ENCODE data around the gene BPHL. TPM values are rescaled to one million over a fixed set of nuclear protein-coding genes. Genes with fewer than 3 reads are reported as not detected.

BPHL gene
- polyA plus RNA-seq, 1 donor (not counting 4 experiments of a cell fraction or from before 2014, with no cell fraction given), result 21.9 TPM

- Histone ChIP-seq H2AFZ (ENCODE audit: control insufficient read depth, low read length) (no peak overlapping the region), H3K27me3 (ENCODE audit: control insufficient read depth, extremely low read depth, insufficient read depth, low read length) (no peaks in the 10 kb centered on the region), H4K20me1 (ENCODE audit: control insufficient read depth, extremely low read depth, insufficient read depth, low read length) (no peaks in the 10 kb centered on the region), H3K36me3 (ENCODE audit: control insufficient read depth in 2 of 2, extremely low read depth in 1 of 2, insufficient read depth in 2 of 2, low read length in 2 of 2) (peaks cover 6 to 8% of the 10 kb centered on the region in 2 experiments), H3K4me1 (ENCODE audit: control insufficient read depth, extremely low read depth, insufficient read depth, low read length) (no peaks in the 10 kb centered on the region), H3K4me3 (ENCODE audit: control insufficient read depth in 2 of 3, extremely low read depth in 1 of 3, insufficient read depth in 2 of 3, low read depth in 1 of 3, low read length in 3 of 3) (no peak overlapping the region), H3K79me2 (ENCODE audit: control insufficient read depth, insufficient read depth, low read length) (no peaks in the 10 kb centered on the region), H3K9ac (ENCODE audit: control insufficient read depth, extremely low read depth, insufficient read depth, low read length) (no peak overlapping the region), H3K9me3 (ENCODE audit: control insufficient read depth, low read depth, low read length) (no peaks in the 10 kb centered on the region), H3K4me2 (ENCODE audit: control insufficient read depth, extremely low read depth, insufficient read depth, low read depth, low read length) (no peak overlapping the region), H3K9me1 (ENCODE audit: control insufficient read depth, extremely low read depth, insufficient read depth, low read length) (no peaks in the 10 kb centered on the region), H3K27ac (ENCODE audit: control insufficient read depth, insufficient read depth, low read length) (no peak overlapping the region)
- dilution Hi-C loops (cut with MboI; ENCODE audit: extremely low pct_ligation_motif_present, low sequenced_read_pairs), result no loop called here
- no peak for FAIRE-seq
- TF ChIP-seq CTCF (optimal IDR thresholded peaks at IDR 0.05 in 1 of 3, IDR thresholded peaks at IDR 0.05 in 1 of 3, conservative IDR thresholded peaks at IDR 0.05 in 1 of 3; ENCODE audit: extremely low read depth in 1 of 3, insufficient read depth in 2 of 3, low read length in 3 of 3) (no peak), EZH2 (IDR thresholded peaks at IDR 0.05; ENCODE audit: low read length) (no peak)
- no peak for DNase-seq (ENCODE audit: low read depth, low spot score)
Observed at GRCh38 chr6:3094815-3095214, 23.7 kb upstream of the BPHL start.

- dilution Hi-C loops (cut with MboI; ENCODE audit: extremely low pct_ligation_motif_present, low sequenced_read_pairs), result no loop called here
- Histone ChIP-seq H3K36me3 (ENCODE audit: control insufficient read depth in 2 of 2, extremely low read depth in 1 of 2, insufficient read depth in 2 of 2, low read length in 2 of 2) (peaks cover 3 to 15% of the 10 kb centered on the region in 2 experiments), H3K4me3 (ENCODE audit: control insufficient read depth in 2 of 3, extremely low read depth in 1 of 3, insufficient read depth in 2 of 3, low read depth in 1 of 3, low read length in 3 of 3) (no peak overlapping the region), H3K27me3 (ENCODE audit: control insufficient read depth, extremely low read depth, insufficient read depth, low read length) (no peaks in the 10 kb centered on the region), H3K4me2 (ENCODE audit: control insufficient read depth, extremely low read depth, insufficient read depth, low read depth, low read length) (no peak overlapping the region), H3K4me1 (ENCODE audit: control insufficient read depth, extremely low read depth, insufficient read depth, low read length) (no peaks in the 10 kb centered on the region), H3K9me1 (ENCODE audit: control insufficient read depth, extremely low read depth, insufficient read depth, low read length) (no peaks in the 10 kb centered on the region), H4K20me1 (ENCODE audit: control insufficient read depth, extremely low read depth, insufficient read depth, low read length) (no peaks in the 10 kb centered on the region), H3K9ac (ENCODE audit: control insufficient read depth, extremely low read depth, insufficient read depth, low read length) (no peak overlapping the region), H3K27ac (ENCODE audit: control insufficient read depth, insufficient read depth, low read length) (no peak overlapping the region), H3K79me2 (ENCODE audit: control insufficient read depth, insufficient read depth, low read length) (no peaks in the 10 kb centered on the region), H3K9me3 (ENCODE audit: control insufficient read depth, low read depth, low read length) (no peaks in the 10 kb centered on the region), H2AFZ (ENCODE audit: control insufficient read depth, low read length) (no peak overlapping the region)
- TF ChIP-seq EZH2 (IDR thresholded peaks at IDR 0.05; ENCODE audit: low read length), result no peak
- no peak for TF ChIP-seq CTCF (optimal IDR thresholded peaks at IDR 0.05 in 1 of 3, IDR thresholded peaks at IDR 0.05 in 1 of 3, conservative IDR thresholded peaks at IDR 0.05 in 1 of 3; ENCODE audit: extremely low read depth in 1 of 3, insufficient read depth in 2 of 3, low read length in 3 of 3)
- FAIRE-seq (no peak), DNase-seq (ENCODE audit: low read depth, low spot score) (no peak)
Observed at GRCh38 chr6:3102875-3103274, 15.6 kb upstream of the BPHL start.
